Activated T-helper 9 cell treated with anti-CD3 and anti-CD28 coated beads, Interleukin-2, amount 50 U/mL, for 16 hours (primary cell): Measurements from ENCODE around the gene HAVCR1.
"Not testable (repeated sequence)": the region's sequence is repeated elsewhere in the genome, so short reads cannot be mapped to it uniquely, and the experiment has no call there.

Experiments used
- DNase-seq: peaks from one replicate; pipeline ENCODE4 v3.0.0-alpha.2; 2020; ENCODE audit warnings: low read depth

Gene HAVCR1

DNA sequence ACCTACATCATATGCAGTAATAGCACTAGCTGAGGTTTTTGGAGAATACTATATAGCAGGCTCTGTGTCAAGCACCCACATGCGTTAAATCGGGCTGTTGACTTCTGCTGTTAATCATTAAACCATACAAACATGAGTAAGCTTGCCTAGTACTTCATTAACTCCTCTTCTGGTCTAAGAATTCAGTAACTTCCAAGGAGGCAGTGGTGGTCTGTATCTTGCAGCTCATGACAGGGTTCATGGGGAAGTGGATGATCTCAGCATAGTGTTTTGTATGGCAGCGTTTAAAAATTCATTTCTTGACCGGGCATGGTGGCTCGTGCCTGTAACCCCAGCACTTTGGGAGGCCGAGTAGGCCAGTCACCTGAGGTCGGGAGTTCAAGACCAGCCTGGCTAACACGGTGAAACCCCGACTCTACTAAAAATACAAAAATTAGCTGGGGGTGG lies at the start of gene HAVCR1:
Gene HAVCR1, minus strand, starts transcription at position 24 of the 447 bp plus-strand sequence. CDS start 1,173 bp downstream, outside the sequence.
- no peak for DNase-seq

DNA sequence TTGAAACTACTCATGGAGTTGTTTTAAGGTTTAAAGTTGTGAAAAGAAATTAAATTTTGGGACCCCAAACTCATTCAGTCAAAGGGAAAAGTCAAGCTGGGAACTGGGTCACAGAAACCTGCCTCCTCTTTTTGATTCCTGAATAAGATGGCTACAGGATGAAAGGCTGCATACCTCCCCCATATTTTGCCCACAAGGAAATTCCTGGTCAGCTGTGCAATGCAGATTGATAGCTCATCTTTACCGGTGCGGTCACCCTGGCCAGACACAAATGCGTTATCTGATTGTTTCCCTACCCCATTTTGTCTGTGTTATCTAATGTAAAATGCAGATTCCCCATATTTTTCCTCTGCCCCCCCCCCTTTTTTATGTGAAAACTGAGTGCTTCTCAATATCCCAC lies 48.6 kb upstream of the HAVCR1 start:
- DNase-seq, result no peak

DNA sequence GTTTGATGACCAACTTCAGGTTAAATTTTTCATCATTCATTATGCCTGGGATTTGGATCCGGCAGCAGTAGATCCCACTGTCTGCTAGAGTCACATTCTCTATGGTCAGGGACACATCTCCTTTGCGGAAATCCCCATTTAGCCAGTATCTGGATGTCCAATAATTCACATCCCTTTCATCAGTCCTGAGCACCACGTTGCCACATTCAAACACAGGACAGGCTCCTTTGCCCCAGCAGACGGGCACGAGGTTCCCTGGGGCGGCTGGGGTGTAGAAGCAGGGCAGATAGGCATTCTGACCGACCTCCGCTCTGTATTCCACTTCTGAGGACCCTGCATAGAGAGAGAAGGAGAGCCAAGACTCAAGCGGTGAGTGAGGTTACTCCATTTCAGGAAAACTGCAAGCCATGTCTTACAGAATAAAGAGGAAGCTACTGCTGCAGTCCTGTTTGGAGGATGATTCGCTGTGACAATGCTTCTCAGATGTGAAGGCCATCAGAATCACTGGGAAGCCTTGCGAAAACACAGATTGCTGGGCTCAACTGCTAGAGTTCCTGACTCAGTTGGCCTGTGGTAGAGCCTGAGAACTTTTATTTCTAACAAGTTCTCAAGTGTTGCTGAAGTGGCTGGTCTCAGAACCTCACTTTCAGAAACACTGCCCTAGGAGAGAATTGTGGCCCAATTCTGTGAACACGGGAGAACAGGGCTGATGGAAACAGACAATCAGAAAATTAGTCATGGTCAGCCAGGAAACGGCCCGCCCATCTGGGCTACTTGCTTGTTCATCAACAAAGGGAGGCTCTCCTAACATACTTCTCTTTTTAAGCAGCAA lies 47.9 kb upstream of the HAVCR1 start:
- no peak for DNase-seq

DNA sequence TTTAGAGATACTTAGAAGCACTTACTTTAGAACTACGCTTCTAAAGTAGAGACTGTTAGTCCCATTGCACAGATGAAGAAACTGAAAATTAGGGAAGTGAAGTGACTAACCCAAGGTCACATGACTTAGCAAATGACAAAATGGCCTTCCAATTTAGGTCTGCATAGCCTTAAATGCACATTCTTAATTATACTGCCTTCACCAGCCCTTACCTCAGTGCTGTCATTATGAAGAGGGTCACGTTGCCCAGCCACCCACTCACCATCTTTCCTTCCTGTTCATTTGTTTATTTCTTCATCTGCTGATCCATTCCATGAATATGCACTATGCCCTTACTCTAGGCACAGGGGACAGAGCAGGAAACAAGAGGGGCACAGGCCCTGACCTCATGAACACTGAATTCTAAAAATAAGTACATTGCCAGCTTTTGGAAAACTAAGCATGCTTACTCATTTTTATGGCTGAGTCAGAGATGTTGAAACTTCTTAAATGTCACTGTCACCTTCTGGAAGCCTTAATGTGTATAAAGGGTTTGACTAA lies 41.3 kb upstream of the HAVCR1 start:
- DNase-seq, result no peak

DNA sequence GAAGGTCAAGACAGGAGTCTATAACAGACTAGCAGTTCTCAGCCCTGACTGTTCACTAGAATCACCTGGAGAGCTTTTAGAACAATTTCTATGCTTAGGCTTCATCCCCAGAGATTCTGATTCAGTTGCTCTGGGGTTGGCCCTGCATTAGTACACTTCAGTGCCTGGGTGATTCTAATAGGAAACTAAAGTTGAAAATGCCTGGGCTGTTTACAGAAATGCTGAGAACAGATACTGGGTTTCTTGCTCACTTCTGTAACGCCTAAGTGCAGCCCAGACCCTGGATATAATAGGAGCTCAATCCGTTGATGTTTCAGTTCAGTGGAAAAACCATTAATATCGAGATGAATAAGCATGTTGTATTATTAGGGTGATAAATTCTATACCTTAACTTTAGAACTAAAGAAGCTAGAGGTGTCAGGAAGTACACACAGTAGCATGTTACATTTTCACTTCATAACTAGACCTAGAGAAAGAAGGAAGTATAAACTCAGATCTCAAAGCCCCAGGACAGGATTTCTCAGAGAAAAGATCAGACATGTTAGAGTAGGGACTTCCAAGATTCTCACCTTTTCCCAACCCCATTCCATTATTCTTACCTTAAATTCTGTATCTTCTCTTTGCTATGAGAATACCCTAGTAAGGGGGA lies 29.6 kb upstream of the HAVCR1 start:
- no peak for DNase-seq

DNA sequence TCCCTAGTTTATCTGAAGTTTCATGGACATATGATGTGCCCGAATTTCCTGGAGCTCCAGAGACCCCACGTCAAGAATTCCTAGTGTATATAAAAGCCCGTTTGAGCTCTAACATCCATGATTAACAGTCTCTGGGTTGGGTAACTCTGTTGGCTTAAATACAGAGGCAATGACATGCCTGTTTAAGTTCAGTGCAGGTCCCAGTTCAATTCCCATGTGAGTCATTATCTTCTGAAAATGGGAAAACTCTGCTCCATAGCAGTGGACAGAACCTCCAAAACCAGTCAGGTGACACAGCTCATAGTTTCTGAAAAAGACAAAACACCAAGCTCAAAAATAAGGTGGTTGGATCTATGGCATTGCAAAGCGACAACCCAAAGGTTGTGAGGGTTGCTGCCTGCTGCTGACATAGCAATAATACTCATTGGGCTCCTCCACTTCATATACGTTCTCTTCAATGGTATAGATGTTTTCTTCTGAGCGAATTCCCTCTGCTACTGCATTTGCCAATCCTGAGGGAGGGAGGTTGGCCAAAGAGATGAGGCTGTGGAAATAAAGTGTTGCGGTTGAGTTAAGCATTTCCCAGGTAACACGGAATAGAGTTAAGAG lies 27.9 kb upstream of the HAVCR1 start:
- DNase-seq, result no peak

DNA sequence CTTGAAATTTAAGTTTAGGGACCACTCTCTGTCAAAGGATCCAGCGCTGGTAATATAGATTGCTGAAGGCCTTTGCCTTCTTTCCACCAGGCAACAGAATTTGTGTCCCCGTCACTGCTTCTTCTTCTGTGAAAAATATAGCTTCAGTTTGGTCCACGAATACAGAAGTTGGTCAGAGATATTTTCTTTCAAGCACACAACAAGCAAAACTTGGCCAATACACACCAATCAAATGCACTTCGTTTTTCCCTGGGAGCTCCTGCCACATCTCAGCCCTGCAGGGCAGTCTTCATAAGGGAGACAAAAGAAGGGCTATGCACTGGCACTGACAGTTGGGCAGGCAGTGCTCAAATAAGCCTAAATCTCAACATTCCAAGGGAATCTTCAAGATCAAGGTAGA lies 27.0 kb upstream of the HAVCR1 start:
- no peak for DNase-seq

DNA sequence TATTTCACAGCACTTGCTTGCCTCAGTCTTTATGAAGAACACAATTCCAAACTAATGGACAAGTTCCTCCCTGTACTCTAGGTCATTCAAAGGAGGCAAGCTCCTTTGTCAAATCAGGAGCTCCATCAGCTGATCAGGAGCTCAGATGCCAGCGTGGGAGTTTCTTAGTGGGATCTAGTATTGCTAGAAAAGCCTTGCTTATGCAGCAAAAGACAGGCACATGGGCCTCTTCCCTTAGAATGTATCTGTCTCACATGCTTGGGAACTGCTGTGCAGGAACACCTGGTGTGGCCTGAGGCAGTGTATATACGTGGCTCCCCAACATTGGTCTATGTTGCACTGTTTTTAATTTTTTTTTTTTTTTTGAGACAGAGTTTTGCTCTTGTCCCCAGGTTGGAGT lies 21.4 kb upstream of the HAVCR1 start:
- DNase-seq, result no peak

DNA sequence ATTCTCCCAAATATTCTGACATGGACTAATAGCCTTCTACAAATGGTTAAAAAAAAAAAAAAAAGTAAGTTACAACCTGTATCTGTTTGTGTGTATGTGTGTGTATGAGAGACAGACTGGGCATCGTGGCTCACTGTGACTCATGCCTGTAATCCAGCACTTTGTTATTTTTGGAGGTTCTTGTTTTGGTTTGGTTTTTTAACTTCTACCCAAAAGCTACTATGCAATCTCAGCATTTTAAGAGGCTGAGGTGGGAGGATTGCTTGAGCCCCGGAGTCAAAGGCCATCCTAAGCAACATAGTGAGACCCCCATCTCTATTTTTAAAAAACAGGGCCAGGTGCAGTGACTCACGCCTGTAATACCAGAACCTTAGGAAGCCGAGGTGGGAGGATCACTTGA lies 17.6 kb upstream of the HAVCR1 start:
- DNase-seq, result no peak

DNA sequence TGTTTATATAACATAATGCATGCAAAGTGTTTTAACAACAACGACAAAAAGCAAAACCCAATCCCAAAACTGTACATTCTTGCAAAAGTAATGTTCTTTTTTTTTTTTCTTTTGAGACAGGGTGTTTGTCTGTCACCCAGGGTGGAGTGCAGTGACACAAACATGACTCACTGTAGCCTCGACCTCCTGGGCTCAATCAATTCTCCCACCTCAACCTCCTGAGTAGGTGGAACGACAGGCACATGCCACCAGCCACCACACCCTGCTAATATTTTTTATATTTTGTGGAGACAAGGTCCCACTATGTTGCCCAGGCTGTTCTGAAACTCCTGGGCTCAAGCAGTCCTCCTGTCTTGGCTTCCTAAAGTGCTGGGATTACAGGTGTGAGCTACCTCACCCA lies 13.6 kb upstream of the HAVCR1 start:
- no peak for DNase-seq

DNA sequence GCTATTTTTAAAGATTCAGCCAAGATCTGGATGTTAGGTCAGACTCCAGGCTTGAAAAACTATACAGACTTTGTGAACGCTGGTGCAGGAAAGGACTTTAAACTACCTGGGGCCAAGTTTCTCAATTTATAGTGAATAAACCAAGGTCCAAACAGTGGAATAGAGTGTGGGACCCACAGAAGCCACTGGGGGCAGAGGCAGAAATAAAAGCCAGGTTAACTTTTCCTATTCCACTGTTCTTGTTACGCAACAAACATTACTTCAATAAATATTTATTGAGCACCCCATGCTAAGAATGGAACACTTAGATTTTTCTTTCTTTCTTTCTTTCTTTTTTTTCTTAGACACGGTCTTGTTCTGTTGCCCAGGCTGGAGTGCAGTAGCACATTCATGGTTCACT lies 11.0 kb upstream of the HAVCR1 start:
- no peak for DNase-seq

DNA sequence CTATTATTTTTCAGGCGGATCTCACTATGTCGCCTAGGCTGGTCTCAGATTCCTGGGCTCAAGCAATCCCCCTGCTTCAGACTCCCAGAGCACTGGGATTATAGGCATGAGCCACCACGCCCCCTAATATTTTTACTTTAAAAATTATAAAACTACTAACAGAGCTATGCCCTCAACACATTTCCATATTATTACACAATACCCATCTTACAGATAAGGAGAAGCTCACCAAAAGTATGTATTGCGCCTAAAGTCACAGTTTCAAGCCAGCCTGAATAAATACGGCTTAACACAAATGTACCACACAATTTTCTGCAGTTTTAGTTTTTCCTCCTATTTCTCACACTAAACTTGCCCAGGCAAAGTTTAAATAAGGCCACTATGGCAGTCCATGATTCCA lies 9.9 kb upstream of the HAVCR1 start:
- DNase-seq, result no peak

DNA sequence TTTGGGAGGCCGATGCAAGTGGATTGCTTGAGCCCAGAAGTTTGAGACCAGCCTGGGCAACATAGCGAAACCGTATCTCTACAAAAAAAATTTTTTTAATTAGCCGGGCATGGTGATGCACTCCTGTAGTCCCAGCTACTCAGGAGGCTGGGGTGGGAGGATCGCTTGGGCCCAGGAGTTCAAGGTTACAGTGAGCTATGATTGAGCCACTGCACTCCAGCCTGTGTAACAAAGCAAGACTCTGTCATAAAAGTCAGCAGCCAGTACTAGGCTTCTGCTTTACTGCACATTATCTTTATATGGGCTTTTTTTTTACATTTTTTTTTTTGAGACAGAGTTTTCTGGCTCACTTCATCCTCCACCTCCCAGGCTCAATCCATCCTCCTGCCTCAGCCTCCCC lies 9.4 kb upstream of the HAVCR1 start:
- DNase-seq, result no peak

DNA sequence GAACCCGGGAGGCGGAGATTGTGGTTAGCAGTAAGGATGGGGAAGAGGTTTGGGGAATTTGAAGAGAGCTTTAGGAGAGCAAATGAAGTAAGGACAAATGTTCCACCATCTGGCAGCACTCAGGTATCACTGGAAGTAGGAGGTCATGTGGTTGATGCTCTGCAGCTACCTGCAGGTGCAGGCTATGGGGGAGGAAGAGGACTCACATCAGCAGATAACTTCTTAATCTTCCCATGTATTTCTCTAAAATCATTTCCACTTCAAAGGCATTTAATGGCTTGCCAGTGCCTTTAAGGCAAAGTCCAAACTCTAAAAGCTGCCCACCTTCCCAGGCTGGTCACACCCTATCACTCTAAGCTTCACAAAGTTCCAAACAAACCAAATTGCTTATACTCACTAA lies 8.1 kb upstream of the HAVCR1 start:
- no peak for DNase-seq

DNA sequence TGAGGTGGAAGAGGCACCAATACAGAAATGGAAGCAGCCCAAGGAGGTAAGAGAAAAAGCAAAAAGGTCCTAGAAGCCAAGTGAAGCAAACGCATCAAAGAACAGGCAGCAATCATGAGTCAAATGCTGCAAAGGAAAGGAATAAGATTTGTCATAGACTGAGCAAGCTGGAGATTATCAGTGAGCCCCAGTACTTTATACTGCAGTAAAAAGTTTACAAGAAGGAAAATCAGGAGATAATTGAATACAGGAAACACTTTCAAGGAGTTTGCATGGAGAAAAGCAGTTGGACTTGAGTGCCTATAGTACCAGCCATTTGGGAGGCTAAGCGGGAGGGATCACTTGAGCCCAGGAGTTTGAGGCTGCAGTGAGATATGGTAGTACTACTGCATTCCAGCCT lies 7.2 kb upstream of the HAVCR1 start:
- no peak for DNase-seq

DNA sequence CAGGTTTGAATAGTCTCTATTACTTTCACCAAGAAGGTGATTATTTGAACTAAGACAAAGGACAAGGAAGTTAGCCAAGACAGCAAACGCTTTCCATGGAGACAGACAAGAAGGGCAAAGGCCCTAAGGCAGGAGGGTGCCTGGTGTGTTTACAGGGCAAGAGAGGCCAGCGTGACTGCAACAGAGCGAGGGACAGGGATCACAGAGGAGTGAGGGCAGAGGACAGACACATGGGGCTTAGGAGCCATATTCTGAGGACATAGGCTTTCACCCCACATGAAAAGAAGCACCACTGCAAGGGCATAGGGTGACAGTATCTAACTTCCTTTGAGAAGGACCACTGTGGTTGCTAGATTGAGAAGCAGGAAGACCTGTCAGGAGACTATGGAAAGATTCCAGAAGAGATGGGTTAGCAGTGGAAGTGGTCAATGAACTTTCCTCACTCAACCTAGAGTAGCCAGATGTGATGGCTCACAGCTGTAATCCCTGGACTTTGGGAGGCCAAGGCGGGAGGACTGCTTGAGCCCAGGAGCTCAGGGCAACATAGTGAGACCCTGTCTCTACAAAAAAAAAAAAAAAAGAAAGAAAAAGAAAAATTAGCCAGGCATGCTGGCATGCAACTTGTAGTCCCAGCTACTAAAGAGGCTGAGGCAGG lies 5.0 kb upstream of the HAVCR1 start:
- no peak for DNase-seq

DNA sequence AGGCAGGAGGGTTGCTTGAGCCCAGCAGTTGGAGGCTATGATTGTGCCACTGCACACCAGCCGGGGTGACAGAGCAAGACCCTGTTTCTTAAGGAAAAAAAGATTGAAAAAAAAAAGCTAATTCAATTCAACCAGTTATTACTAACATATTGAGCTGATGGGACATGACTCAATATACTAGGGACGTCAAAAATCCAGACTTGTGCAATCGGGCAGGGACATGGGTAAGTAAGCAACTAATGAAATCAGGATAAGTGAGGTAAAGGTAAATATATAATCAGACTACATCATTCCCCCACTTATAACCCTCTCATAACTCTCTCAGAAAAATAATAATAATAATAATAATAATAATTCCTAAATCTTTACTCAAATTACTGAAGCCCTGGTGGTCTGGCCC lies 975 bp upstream of the HAVCR1 start:
- no peak for DNase-seq

DNA sequence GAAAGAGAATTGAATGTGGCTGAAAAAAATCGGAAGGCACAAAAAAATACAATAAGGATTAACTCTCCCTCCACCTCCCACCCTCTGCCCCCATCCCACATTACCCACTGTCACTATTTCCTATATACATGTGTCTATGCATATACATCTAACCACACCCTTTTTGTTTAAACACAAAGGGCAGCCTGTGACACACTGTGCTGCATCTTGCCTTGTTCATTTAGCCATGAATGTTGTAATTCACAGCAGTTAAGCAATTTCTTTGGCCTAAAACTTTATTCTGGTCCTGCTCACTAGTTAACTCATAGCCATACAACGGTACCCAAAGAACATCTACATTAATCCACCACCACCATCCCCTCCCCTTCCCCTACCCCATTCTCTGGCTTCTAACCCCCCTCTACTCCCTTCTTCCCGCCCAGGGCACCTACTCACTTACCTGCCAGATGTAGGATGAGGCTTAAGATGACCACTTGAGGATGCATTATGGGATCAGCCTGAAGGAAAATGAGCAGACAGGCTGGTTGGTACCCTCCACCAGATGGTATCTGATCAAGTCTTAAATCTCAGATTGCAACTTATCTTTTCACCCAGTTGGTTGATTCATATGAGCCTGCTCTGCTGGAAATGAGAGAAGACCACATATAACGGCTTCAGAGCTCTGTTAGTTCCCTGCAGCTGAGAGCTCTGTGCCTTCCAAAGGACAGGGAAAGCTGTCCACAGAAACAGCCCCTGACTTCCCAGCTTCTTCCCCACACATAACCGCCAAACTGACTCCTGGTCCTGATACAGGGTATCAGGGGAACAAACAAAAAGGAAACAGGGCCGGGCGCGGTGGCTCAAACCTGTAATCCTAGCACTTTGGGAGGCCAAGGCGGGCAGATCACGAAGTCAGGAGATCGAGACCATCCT lies 1.2 kb downstream of the HAVCR1 start:
- no peak for DNase-seq

DNA sequence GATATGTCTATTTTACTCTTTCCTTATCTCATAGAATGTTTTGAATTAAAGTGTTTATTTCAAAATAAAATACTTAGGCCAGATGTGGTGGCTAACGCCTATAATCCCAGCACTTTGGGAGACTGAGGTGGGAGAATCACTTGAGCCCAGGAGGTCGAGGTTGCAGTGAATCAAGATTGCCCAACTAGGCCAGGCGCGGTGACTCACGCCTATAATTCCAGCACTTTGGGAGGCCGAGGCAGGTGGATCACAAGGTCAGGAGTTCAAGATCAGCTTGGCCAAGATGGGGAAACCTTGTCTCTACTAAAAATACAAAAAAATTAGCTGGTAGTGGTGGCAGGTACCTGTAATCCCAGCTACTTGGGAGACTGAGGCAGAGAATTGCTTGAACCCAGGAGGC lies 2.1 kb downstream of the HAVCR1 start:
- DNase-seq, result not testable (repeated sequence)

DNA sequence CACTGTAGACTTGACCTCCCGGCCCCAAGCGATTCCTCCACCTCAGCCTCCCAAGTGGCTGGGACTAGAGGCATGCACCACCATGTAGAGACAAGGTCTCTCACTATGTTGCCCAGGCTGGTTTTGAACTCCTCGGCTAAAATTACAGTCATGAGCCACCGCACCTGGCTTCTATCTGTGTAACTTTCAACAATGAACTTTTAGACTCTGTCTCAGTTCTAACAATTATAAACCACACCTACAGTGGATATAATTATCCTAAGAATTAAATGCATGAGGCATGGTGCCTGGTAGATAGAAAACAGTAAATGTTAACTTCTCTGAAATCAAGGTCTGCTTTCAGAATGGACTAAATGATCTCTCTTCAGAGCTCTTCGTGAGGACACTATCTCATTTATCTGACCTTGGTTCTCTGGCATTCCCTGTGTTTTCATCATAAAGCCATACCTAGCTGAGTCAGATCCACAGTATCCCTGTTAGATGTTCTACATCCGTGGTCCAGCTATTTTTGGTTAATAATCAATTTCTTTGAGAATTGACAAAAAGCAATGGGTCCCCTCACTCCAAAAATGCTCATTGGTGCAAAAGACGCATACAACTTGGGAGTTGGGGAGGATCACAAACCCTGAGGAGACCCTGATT lies 7.2 kb downstream of the HAVCR1 start:
- no peak for DNase-seq

DNA sequence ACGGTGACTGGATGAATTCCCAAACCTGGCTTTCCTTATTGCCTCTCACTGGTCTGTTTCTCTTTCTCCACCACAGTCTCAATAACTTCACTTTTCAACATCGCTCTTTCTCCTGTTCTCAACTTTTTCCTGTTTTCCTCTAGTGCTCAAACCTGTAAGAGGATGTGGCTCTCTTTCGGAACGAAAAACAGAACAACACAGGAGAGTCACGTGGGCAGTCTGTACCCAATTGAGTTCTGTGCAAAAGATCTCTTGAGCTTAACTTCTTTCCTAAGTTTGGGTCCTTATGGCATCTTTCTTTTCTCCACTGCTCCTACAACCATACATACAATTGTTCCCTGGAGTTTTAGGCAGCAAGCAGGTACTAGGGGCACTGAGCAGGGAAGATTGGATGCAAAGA lies 8.9 kb downstream of the HAVCR1 start:
- no peak for DNase-seq
